Cardiac muscle cell (in vitro differentiated cells and primary cell): ENCODE data around the gene ETFRF1. TPM values are rescaled to one million over a fixed set of nuclear protein-coding genes. Genes with fewer than 3 reads are reported as not detected.

Source experiments
- DNase-seq, 2 donors: peaks; one replicate each; pipeline versions ENCODE4 v3.0.0 to v3.0.0-alpha.2; 2010 to 2017; ENCODE audit warnings: low read depth in 1 of 2, low spot score in 1 of 2
- H3K27ac ChIP-seq: fragments of 200-600 bp; sonication (generic); 2 replicates; pipeline ENCODE4 v1.5.1; 2016
- H3K27me3 ChIP-seq: fragments of 200-600 bp; sonication (generic); 2 replicates; pipeline ENCODE4 v1.6.0; 2016; ENCODE audit warnings: control low read depth
- H3K36me3 ChIP-seq: fragments of 200-600 bp; sonication (generic); 2 replicates; pipeline ENCODE4 v1.5.1; 2016; ENCODE audit warnings: control low read depth
- H3K4me1 ChIP-seq: fragments of 200-600 bp; sonication (generic); 2 replicates; pipeline ENCODE4 v1.8.1; 2017; ENCODE audit warnings: low read depth, mild to moderate bottlenecking, mixed run types
- H3K4me3 ChIP-seq: fragments of 200-600 bp; sonication (generic); 2 replicates; pipeline ENCODE4 v1.5.1; 2016; ENCODE audit warnings: mild to moderate bottlenecking
- H3K9me3 ChIP-seq: fragments of 200-600 bp; sonication (generic); 2 replicates; pipeline ENCODE4 v1.5.1; 2017; ENCODE audit warnings: low read depth, mild to moderate bottlenecking, control low read depth
- polyA plus RNA-seq: library from polyadenylated mRNA; unstranded; fragments of >200 nt; fragmentation: Nextera tagmentation; extraction: Ambion mirVana; gene quantifications from 2 replicates; pipeline ENCODE4 v1.2.1, GENCODE V29; 2016
- total RNA-seq: library from RNA; depleted of rRNA; stranded (reverse); fragments of >200 nt; gene quantifications from 2 replicates; pipeline ENCODE4 v1.2.3, GENCODE V29; 2016
- TF ChIP-seq, protein P1 (sequence below): IDR thresholded peaks from 2 replicates; pipeline ENCODE4 v1.5.1; 2012; ENCODE audit warnings: low read depth, mild to moderate bottlenecking, low read length

Gene ETFRF1, protein sequence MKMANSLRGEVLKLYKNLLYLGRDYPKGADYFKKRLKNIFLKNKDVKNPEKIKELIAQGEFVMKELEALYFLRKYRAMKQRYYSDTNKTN
- total RNA-seq = 20.8 and 35.4 TPM in 2 replicates
- polyA plus RNA-seq = 56.9 and 68.5 TPM in 2 replicates

DNA sequence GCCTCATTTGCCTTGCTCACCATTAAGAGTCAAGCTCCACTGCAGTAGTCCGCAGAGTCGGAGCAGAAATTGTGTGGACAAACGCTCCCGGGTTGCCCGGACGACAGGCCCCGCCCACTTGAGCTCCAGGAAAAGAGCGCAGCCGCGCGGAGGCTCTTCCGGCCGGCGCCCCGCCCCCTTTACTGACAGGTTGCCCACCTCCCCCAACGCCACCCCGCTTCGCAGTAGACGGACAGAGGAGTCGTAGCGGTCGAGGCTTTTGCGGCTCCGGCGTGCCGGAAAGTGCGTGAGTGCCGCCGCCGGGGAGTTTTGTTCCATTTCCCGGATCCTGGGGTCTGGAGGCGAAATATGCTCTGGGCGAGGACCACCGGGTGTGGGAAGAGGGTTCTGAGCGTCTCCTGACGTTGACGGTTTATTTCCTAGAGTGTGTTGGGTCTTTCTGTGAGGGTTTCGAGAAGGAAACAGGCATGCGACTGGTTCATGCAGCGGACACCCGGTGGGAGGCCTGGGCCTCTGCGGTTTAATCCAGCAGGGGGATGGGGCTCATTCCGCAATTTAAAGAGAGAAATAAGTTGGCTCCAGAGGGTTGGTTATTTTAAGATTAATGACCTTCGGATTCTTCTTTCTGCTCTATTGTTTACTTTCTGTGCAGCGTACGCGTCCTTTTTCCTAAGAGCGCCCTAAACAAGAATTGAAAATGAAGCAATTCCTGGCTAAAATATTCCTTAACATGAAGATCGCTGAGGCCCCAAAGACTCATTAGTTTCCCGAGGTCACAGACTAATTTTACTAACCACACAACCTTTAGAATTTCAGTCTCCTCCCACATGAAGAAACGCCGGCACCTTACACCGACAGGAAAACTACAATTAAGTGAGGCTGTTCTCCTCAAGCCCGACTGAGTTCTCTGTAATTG lies at the start of gene ETFRF1, which contains the start of gene DNAI7:
Gene ETFRF1, plus strand, starts transcription at position 182 of the 916 bp plus-strand sequence. CDS start 8,720 bp downstream, outside the sequence.
Gene DNAI7, minus strand, starts transcription at position 105 of the 916 bp plus-strand sequence. Its CDS starts 82 bp downstream, at position 23.
- TF ChIP-seq, protein P1, sequence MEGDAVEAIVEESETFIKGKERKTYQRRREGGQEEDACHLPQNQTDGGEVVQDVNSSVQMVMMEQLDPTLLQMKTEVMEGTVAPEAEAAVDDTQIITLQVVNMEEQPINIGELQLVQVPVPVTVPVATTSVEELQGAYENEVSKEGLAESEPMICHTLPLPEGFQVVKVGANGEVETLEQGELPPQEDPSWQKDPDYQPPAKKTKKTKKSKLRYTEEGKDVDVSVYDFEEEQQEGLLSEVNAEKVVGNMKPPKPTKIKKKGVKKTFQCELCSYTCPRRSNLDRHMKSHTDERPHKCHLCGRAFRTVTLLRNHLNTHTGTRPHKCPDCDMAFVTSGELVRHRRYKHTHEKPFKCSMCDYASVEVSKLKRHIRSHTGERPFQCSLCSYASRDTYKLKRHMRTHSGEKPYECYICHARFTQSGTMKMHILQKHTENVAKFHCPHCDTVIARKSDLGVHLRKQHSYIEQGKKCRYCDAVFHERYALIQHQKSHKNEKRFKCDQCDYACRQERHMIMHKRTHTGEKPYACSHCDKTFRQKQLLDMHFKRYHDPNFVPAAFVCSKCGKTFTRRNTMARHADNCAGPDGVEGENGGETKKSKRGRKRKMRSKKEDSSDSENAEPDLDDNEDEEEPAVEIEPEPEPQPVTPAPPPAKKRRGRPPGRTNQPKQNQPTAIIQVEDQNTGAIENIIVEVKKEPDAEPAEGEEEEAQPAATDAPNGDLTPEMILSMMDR = no peak
- Histone ChIP-seq H3K36me3 (no peaks in the 10 kb centered on the region), H3K4me3 (peak within 1 kb of the TSS; percentile 57), H3K4me1 (peaks cover 6% of the 10 kb centered on the region), H3K27ac (peak within 1 kb of the TSS; percentile 97), H3K9me3 (no peaks in the 10 kb centered on the region), H3K27me3 (no peaks in the 10 kb centered on the region)
- DNase-seq = peak; percentile 97 to 99

DNA sequence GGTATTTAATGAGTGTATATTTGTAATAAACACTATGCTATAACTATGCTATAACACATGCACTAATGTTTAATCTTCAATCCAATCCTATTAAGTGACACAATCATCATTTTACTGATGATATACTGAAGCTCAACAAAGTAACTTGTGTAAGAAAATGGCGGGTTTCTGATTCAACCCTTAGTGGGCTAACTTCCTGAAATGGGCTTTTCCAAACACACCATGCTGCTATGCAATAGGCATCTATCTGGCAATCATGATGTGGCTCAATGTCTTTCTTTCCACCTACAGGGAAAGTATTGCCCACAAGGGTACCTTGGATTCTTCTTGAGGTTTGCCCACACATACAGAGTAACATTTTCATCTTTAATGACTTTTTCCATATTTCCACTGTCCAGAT lies 48.4 kb upstream of the ETFRF1 start:
- H3K36me3 ChIP-seq = no peaks in the 10 kb centered on the region
- TF ChIP-seq, protein P1 = no peak
- no peak overlapping the region for H3K27ac ChIP-seq
- no peak for DNase-seq
- no peaks in the 10 kb centered on the region for H3K27me3 ChIP-seq
- H3K9me3 ChIP-seq = no peaks in the 10 kb centered on the region
- H3K4me1 ChIP-seq = no peaks in the 10 kb centered on the region
- H3K4me3 ChIP-seq = no peak overlapping the region

DNA sequence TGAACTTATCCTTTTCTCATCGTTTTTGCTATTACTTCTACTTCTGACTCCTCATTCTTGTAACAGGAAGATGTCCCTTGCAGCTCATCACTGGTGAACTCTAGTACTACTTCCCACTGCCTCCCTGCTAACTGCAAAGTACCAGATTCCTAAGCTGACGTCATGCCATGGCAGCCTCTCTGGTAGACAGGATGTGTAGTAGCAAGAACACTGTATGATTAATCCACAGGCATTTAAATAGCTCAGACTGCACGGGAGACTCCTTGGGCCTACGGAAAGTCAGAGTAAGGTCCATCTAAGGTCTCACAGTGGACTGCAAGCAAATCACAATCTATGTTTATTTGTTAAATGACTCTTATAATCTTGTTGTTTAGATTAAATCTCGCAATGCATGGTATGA lies 43.6 kb upstream of the ETFRF1 start:
- H3K4me1 ChIP-seq = no peaks in the 10 kb centered on the region
- TF ChIP-seq, protein P1 = no peak
- H3K9me3 ChIP-seq = no peaks in the 10 kb centered on the region
- H3K27ac ChIP-seq = no peak overlapping the region
- no peaks in the 10 kb centered on the region for H3K36me3 ChIP-seq
- H3K27me3 ChIP-seq = no peaks in the 10 kb centered on the region
- H3K4me3 ChIP-seq = no peak overlapping the region
- peak; percentile 35 to 95 for DNase-seq

DNA sequence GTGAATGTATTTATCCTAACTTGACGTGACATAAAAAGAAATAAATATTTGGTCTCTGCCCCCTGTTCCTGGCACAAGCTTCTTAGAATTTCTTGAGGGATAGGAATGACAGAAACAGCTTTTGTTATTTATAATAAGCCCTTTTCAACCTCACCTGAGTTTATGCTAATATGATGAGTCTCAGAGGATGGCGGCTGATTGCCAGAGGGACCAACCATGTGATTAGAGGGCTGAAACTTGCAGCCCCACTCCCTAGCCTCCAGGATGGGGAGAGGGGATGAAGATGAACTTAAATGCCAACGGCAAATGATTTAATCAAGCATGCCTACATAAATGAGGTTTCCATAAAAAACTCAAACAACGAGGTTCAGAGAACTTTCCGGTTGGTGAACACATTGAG lies 43.0 kb upstream of the ETFRF1 start:
- Histone ChIP-seq H3K27me3 (no peaks in the 10 kb centered on the region), H3K4me3 (no peak overlapping the region), H3K9me3 (no peaks in the 10 kb centered on the region), H3K4me1 (no peaks in the 10 kb centered on the region), H3K27ac (no peak overlapping the region), H3K36me3 (no peaks in the 10 kb centered on the region)
- no peak for DNase-seq
- TF ChIP-seq, protein P1 = no peak

DNA sequence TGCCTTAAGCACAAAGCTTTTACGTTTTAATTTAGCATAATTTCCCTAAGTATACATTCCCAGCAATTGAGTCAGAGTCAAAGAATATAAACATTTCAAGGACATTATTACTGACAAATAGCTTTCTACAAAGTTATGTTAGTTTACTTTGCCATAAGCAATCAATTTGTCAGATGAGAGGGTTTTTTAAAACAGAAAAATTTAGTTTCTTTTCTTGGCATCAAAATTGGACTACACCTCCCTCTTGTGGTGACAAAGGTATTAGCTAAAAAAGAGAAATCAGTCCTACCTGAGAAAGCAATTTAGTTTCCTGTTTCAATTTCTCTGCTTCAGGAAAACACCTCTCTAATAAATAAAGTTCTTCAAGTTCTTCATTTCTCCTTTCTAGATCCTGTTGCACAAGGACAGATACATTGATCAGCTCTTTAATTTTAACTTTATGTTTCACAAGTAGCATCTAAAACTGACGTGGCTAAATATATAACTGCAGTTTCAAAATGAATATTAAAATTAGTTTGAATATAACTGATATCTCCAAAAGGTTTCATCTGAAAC lies 39.9 kb upstream of the ETFRF1 start:
- no peaks in the 10 kb centered on the region for H3K9me3 ChIP-seq
- TF ChIP-seq, protein P1 = peak; percentile 77
- H3K27me3 ChIP-seq = no peaks in the 10 kb centered on the region
- no peaks in the 10 kb centered on the region for H3K36me3 ChIP-seq
- H3K27ac ChIP-seq = no peak overlapping the region
- no peak overlapping the region for H3K4me3 ChIP-seq
- H3K4me1 ChIP-seq = no peaks in the 10 kb centered on the region
- peak; percentile 14 to 43 for DNase-seq
